ENCODE results near the gene PPM1B.

DNA sequence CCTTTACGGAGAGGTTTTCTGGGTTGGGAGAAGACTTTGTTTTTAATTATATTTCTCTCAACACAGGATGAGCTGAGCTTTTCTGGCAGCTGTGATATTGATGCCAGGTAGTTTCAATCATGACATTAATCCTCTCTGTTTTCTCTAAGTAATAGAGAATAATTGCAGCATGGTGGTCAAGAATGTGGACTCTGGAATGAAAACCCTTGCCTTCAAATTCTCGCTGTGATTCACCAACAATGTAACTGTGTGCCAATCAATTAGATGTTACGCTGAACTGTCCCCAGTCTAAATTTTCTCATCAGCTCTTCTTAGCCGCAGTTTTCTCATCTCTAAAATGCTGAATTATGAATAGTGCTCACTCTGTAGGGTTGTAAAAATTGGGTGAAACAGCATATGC, 31.6 kb upstream of the PPM1B start:
- TF ChIP-seq, protein P1, sequence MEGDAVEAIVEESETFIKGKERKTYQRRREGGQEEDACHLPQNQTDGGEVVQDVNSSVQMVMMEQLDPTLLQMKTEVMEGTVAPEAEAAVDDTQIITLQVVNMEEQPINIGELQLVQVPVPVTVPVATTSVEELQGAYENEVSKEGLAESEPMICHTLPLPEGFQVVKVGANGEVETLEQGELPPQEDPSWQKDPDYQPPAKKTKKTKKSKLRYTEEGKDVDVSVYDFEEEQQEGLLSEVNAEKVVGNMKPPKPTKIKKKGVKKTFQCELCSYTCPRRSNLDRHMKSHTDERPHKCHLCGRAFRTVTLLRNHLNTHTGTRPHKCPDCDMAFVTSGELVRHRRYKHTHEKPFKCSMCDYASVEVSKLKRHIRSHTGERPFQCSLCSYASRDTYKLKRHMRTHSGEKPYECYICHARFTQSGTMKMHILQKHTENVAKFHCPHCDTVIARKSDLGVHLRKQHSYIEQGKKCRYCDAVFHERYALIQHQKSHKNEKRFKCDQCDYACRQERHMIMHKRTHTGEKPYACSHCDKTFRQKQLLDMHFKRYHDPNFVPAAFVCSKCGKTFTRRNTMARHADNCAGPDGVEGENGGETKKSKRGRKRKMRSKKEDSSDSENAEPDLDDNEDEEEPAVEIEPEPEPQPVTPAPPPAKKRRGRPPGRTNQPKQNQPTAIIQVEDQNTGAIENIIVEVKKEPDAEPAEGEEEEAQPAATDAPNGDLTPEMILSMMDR (conservative IDR thresholded peaks at IDR 0.05; ENCODE audit: low read depth, low read length), result no peak
- TF ChIP-seq CEBPB (IDR thresholded peaks at IDR 0.05; ENCODE audit: low read depth, low read length) (no peak), RAD21 (IDR thresholded peaks at IDR 0.05; ENCODE audit: low read length) (no peak), RFX5 (IDR thresholded peaks at IDR 0.05; ENCODE audit: low read depth, low read length) (no peak), MAZ (IDR thresholded peaks at IDR 0.05; ENCODE audit: borderline replicate concordance, low read depth, low read length) (no peak), MAFK (IDR thresholded peaks at IDR 0.05; ENCODE audit: low read depth, low read length) (no peak), POLR2A (IDR thresholded peaks at IDR 0.05; ENCODE audit: low read depth, low read length) (no peak), RCOR1 (IDR thresholded peaks at IDR 0.05; ENCODE audit: insufficient replicate concordance, low read length) (no peak), BHLHE40 (IDR thresholded peaks at IDR 0.05; ENCODE audit: low read depth, low read length) (no peak), MXI1 (IDR thresholded peaks at IDR 0.05; ENCODE audit: borderline replicate concordance, low read depth, low read length) (no peak), SMC3 (IDR thresholded peaks at IDR 0.05; ENCODE audit: low read depth, low read length) (no peak)
- TF ChIP-seq, protein P2, sequence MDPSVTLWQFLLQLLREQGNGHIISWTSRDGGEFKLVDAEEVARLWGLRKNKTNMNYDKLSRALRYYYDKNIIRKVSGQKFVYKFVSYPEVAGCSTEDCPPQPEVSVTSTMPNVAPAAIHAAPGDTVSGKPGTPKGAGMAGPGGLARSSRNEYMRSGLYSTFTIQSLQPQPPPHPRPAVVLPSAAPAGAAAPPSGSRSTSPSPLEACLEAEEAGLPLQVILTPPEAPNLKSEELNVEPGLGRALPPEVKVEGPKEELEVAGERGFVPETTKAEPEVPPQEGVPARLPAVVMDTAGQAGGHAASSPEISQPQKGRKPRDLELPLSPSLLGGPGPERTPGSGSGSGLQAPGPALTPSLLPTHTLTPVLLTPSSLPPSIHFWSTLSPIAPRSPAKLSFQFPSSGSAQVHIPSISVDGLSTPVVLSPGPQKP (IDR thresholded peaks at IDR 0.05; ENCODE audit: borderline replicate concordance, low read depth, low read length), result no peak

Data from IMR-90 (cell line).